IPS DF 19.7 (cell line): ENCODE data around the gene SPATA13.

ENCODE experiments used
- DNase-seq: peaks from one replicate; pipeline ENCODE4 v3.0.0-alpha.2; 2013; ENCODE audit warnings: low read depth, low spot score

The SPATA13 gene

GRCh38 chr13:24166561-24166960 lies 6.0 kb downstream of the SPATA13 start:
- DNase-seq, result no peak

GRCh38 chr13:24167666-24168391 lies 7.3 kb downstream of the SPATA13 start:
- no peak for DNase-seq

- DNase-seq, result no peak
These were observed 7.9 kb downstream of the SPATA13 start for GRCh38 chr13:24168392-24168750.

- no peak for DNase-seq
These were observed 8.5 kb downstream of the SPATA13 start for GRCh38 chr13:24168979-24169378.

GRCh38 chr13:24172071-24172470 lies 11.6 kb downstream of the SPATA13 start:
- DNase-seq, result no peak

GRCh38 chr13:24173795-24174194 lies 13.3 kb downstream of the SPATA13 start:
- no peak for DNase-seq

- DNase-seq, result no peak
These were observed 15.3 kb downstream of the SPATA13 start for GRCh38 chr13:24175847-24176246.

- no peak for DNase-seq
These were observed 16.0 kb downstream of the SPATA13 start for GRCh38 chr13:24176351-24177101.

- no peak for DNase-seq
These were observed 18.4 kb downstream of the SPATA13 start for GRCh38 chr13:24178847-24179485.

- DNase-seq, result no peak
These were observed 18.9 kb downstream of the SPATA13 start for GRCh38 chr13:24179486-24179850.

- no peak for DNase-seq
These were observed 20.3 kb downstream of the SPATA13 start for GRCh38 chr13:24180750-24181377.

GRCh38 chr13:24181991-24182702 lies 21.6 kb downstream of the SPATA13 start:
- DNase-seq, result no peak

GRCh38 chr13:24182703-24183081 lies 22.2 kb downstream of the SPATA13 start:
- no peak for DNase-seq

GRCh38 chr13:24183741-24184182 lies 23.2 kb downstream of the SPATA13 start:
- DNase-seq, result no peak

- no peak for DNase-seq
These were observed 23.8 kb downstream of the SPATA13 start for GRCh38 chr13:24184265-24184841.

- DNase-seq, result no peak
These were observed 24.4 kb downstream of the SPATA13 start for GRCh38 chr13:24184882-24185281.

- DNase-seq, result no peak
These were observed 25.2 kb downstream of the SPATA13 start for GRCh38 chr13:24185591-24186232.

GRCh38 chr13:24187185-24187584 lies 26.7 kb downstream of the SPATA13 start:
- DNase-seq, result no peak

GRCh38 chr13:24192057-24192810 lies 31.7 kb downstream of the SPATA13 start:
- no peak for DNase-seq

GRCh38 chr13:24192811-24193162 lies 32.3 kb downstream of the SPATA13 start:
- DNase-seq, result no peak
